CD4-positive, alpha-beta T cell treated with Interleukin-15 for 4 hours (primary cell): ENCODE measurements around the gene ABCG1.

Source experiments
- DNase-seq: peaks from one replicate; pipeline ENCODE4 v3.0.0-alpha.2; 2020; ENCODE audit warnings: low spot score

The ABCG1 gene

DNA sequence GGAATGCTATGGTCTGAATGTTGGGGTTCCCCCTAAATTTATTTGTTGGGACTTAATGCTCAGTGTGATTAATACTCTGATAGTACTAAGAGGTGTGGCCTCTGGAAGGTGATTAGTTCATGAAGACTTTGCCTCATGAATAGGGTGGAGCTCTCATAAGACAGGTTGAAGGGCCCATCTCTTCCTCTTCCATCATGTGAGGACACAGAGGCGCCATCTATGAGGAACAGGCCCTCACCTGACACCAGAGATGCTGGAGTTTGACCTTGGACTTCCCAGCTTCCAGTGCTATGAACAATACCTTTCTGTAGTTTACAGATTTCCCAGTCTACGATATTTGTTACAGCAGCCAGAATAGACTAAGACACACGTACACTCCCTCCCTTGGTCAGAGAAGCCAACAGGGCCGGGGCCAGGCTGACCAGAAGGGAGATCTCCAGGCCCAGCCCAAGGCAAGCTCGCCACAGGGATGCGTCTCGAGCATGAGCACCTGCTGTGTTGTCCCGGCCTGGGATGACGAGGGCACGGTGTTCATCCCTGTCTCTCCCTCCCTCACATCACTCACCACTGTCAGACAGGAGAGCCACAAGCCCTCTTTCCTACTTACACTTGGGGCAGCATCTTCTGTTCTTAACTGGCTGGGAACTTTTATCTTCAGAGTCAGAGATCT is 4.7 kb upstream of the ABCG1 start:
- DNase-seq: no peak

DNA sequence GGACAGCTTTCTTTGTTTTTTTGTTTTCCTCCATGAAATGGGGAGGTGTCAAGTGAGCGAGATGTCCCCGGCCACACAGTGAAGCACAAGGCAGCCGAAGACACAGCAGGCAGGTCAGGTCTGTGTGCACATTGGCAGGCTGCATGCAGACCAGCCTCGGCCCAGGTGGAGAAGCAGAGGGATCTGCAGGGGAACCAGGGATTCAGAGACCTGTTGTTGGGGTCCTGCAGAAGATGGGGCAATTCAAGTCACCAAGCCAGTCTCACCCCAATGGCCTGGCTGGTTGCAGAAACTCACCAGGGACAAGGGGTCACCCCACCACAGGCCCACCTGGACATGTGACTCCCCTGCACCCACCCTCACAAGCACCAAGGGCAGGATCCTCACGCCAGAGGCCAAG is 4.0 kb upstream of the ABCG1 start:
- DNase-seq: no peak

DNA sequence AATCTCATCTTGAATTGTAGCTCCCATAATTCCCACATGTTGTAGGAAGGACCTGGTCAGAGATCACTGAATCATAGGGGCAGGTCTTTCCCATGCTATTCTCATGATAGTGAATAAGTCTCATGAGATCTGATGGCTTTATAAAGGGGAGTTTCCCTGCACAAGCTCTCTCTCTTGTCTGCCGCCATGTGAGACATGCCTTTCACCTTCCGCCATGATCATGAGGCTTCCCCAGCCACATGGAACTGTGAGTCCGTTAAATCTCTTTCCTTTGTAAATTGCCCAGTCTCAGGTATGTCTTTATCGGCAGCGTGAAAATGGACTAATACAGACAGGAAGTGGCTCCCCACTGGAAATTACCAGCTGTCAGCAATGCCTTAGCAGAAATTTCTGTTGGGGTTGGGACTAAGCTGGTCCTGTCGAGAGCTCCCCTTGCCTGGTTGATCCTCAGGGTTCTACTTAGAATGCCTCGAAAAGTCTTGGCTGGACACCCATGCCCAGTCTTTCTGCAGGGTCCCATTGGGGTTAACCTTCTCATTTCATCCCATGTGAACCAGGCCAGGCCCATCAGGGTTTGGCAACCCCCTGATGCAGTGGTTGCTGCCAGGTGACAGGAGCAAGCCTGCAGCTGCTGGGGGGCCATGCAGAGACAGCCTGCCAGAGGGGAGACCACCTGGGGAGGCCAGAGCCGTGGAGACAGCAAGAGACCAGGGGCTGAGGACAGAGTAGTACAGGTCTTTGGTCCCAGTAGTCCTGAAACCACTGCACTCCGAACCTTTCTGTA is 2.8 kb upstream of the ABCG1 start:
- no peak for DNase-seq

DNA sequence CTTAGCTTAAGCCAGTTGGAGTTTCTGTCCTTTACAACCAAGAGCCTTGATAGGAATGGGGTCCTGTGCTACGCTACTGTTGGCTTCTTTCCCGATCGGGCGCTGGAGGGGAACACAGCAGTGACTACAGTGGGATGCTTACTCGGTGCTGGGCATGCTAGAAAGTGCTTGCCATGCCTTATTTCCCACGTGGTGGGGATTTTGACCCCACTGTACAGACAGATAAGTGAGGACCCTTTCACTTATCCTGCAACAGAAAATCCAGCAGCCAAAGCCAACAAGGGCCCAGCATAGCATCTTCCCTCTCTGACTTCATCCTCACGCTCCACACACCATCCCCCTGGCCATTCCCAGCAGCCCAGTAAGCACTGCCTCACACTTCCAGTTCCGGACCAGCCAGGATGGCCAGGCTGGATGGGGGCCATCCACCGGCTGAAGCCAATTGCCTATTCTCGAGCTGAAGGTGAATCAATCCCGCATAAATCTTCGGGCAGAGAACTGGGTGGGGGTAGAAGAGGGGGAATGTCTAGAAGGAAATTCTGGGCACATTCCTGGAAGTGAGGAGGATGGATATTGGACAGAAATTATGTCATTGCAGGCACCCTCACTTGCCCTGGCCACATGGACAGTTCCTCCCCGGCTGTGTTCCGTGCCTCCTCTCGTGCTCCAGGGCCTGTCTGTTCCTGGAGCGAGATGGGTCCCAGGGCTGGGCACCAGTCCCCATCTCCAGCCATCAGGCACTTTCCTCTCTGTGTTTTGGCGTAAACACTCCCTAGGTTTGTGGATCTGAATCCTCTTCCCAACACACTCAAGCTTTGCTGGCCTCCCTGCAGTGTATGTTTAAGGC is 2.0 kb upstream of the ABCG1 start:
- DNase-seq: no peak

DNA sequence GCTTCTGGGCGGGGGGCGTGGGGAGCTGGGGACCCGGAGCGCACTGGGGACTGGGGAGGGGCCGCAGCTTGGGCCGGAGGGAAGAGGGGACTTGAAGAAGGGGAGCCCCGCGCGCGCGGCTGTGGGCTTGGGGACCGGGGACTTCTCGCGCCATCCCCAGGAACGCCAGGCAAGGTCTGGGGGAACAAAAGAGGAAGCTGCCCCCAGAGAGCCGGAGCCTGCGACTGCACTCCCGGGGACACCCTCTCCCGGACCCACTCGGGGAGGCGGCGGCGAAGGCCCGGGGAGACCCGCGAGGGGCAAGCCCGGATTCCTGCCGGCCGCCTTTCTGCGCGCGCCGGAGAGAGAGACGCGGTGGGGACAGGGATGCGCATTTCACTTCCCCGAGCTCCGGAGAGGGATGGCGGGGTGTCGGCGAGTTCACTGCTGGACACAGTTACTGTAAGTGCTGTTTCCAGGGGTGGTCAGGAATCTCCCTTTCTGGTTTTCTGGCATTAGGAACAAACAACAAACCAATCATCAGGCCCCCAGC is 732 bp downstream of the ABCG1 start:
- no peak for DNase-seq

DNA sequence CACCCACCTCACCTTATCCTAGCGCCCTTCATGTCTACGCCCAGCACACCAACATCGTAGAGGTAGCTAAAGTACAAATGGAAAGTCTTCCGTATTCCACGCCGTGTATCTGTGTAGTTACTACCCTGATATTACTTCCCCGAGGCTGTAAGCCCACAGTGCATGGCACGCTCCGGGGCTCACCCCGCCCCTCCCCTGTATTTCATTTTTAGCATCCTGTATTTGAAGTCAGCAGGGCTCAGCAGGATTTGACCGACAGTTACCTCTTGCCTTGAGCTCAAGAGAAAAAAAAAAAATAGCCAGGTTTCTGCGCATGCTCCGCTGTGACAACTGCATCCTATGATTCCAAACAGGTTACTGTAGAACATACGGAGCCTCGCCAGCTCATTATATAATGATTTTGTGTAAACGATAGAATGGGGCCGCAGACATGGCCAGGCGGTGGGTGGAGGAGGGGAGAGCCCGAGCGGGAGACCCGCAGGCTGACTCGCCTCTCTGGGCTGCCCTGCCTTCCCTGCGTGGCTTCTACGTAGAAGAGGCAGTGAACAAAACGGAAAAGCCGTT is 1.3 kb downstream of the ABCG1 start:
- DNase-seq: peak; percentile 84

DNA sequence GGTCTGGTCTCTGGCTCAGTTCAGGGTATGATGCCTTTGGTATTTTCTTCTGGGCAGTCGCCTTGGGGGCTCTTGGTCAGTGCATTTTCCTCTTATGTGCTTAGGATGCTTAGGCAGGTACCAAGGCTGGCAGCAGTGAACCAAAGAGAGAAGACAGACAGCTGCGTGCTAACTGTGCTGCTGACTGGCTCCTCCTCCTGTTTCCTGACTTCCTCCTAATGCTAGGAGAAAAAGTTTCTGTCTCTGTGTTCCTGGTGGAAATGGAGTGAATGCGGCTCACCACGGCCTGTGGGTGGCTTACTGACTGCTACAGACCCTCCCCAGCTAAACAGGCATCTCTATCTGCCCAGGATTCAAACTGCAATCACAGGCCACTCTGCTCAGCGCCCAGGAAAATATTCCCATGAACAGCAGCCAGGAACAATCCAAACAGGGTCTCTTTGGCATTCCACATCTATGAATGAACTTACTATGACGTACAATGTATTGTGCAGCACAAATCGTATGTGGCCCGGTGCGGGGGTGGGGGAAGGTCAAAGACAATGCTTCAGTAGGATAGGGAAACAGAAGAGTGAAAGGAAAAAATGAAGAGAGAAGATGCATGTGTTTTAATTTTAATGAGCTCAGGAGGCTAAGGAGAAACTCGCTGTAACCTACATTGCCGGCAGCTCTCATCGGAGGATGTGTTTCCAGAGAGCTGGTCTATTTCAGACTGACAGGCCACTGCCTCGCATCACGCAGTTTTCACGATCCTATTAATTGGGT is 2.8 kb downstream of the ABCG1 start:
- DNase-seq: no peak

DNA sequence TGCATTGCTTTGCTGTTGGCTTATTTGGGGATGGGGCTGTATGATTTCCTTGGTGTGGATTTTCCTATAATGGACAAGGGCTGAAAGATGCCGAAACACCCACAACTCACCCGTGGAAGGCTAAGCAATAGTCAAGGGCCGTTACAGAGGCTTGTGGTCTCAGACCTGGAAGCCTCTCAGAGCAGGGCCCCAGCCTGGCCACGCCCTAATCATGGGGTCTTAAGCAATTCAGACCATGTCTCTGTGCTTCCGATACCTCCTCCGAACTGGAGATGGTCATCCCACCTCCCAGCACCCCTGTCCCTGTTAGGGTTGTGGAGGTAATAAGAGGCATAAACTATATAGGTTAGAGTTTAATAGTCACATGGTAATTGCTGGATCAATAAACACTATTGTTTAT is 3.4 kb downstream of the ABCG1 start:
- DNase-seq: no peak

DNA sequence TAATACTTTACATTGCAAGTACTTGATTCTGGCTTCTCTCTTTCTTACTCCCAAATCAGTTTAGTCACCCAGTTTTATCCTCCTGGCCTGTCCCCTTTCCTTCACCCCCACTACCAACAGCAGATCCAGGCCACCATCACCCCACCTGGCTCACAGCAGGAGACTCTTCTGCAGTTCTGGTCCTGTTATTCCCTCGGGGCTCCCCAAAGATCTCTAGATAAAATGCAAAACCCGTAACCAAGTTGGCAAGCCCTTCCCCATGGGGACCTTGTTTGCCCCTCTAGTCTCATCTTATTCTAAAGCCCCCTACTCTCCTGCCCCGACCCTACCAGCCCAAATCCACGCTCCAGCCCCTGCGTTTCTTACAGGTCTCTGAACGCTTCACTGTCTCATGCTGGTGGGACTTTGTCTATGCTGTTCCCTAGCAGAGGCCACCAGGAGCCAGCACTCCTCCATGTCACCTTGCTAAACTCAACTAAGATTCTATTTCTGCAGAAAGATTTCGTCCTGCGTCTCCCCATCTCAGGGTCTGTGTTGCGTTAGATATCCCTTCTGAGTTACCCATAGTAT is 4.0 kb downstream of the ABCG1 start:
- DNase-seq: no peak

DNA sequence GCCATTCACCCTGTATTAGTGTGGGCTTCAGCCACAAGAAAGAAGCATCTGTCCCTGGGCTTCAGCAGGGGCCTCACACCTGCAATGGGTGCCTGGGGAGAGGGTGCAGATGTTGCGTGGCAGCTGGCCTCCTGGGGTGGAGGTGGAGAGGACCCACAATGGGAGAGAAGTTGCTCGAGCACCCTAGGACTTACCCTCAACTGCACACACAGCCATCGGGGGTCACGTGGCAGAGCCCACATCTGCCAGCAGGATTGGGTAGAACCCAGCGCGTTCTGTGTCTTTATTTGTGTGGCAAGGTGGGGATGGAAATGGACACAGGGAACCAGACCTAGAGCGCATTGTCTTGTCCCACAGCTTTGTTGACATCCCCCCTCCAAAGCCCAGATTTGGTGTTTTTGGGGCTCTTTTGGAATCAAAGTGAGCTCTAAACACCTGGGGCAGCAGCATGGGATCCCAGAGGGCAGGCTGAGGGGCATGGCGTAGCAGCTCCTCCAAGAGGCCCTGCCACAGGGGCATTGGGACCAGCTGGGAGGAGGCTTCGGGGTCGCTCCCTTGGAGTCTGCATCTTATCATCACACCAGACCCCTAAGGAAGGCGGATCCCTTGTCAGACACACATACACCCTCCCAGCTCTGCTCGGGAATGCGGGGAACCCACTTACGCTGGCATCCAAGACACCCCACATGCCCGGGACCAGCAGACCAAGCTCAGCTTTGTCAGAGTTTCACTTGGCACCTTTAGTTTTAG is 5.1 kb downstream of the ABCG1 start:
- DNase-seq: no peak

DNA sequence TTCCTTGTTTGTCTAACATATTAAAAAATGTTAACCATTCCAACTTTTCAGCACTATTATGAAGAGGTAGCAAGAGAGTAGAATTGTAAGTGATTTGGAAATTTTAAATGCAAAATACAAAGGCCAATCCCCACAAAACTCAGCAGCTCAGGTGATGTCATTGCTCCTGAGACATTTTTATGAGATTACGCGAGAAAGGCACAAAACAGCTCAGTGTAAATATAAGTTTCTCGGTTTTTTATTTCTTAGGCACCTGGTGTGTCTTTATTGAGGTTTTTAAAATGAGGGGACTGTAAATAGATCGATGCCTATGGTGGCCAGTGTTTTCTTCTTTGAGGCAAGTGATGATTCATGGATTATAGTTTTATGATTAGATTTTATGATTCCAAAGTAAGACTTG is 6.1 kb downstream of the ABCG1 start:
- no peak for DNase-seq

DNA sequence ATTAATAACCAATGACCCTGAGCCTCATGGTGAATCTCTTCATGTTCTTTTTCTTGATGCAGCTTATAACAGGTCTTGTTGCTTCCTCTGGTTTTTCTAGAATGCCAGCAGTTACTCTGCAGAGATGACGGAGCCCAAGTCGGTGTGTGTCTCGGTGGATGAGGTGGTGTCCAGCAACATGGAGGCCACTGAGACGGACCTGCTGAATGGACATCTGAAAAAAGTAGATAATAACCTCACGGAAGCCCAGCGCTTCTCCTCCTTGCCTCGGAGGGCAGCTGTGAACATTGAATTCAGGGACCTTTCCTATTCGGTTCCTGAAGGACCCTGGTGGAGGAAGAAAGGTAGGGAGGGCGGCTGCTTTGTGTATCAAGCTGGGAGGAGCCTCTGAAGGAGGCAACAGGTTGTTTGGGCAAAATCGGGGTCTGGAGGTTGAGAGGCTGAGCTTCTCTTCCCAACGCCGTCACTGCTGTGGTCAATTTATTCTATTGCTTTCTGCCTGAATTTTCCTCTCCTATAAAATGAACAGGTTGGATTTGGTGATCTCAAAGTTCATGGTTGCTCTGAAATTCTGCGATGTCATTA is 6.7 kb downstream of the ABCG1 start:
- no peak for DNase-seq

DNA sequence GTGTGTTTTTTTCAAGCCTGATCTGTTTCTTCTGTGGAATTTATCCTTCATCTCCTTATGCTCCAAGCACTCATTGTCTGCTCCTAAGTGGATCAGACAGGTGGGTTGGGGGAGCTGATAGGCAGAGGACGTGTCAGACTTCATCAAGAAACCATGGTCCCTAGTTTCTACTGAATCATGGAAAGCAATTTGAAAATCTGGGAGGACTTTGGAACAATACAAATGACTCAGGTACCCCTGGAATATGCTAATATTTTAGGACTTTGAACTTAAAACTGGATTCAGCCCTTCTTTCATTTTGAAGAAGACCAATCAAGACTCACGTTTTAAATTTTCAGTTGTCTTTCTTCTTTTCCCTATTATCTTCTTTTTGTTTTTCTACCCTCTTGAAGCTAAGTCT is 7.7 kb downstream of the ABCG1 start:
- DNase-seq: no peak

DNA sequence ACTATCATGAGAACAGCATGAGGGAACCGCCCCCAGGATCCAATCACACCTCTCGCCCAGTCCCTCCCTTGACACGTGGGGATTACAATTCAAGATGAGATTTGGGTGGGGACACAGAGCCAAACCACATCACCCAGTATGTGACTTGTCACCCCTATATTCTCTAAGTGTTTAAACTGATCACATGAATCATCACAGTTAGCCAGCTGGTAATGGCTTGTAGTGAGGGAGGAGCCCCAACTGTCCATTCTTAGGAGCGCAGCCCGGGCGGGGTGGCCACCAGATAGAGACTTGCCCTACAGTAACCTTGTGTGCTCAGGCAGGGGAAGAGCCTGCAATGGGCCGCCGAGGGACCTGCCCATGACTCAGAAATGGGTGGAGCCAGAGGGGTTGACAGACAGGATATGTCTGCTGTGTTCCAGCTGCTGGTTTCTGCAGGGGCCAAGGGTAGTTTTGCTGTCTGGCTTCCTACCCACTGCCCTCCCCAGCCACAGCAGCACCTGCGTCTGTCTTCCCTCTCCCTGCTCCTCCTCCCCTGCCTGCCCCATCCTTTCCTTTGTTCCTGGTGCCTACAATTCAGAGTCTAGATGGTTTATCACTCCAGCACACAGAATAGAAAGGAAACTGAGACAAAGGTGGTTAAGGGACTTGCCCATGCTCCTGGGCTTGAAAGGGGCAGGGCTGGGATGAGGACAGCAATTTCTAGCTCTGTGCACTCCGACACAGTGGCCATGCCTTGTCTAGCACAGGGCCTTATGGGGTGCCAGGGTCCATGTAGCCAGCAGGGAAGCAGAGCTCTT is 9.2 kb downstream of the ABCG1 start:
- peak; percentile 98 for DNase-seq

DNA sequence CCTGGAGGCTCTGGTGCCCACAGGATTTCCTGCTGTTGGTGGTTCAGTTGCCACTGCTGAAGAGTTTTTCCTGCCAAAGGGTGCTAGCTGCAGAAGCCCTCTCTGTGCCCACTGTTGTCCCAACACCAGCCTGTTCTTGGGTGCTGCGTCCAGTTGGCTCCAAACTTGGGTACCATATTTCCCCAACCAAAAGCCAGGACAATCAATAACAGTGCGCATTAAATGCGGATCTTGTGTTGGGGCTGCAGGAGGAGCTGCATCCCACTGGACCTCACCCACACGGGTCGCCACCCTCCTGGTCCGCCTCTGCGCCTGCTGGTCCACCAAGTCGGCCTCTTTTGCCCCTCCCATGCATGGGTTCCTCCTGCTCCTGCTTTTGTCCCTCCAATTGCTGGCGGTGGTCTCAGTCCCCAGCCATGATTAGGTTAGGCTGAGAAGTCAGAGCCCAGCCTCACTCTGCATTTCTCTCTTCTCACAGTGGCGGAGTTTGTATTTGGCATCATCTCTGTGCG is 9.8 kb downstream of the ABCG1 start:
- DNase-seq: no peak

DNA sequence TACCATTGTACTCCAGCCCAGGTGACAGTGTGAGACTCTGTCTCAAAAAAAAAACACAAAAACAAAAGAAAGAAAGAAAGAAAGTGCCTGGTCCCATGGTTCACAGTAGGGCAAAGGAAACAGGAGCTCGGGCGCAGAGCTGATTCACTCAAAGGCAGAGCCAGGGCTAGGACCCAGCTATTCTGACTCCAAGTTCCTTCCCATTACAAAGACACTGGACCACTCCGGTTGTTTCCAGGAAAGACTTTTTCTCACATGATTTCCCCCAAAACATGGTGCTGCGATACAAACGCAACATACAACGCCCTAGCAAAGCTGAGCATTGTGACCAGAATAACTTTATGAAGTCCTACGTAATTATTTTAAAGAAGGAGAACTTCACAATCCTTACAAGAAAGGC is 10.7 kb downstream of the ABCG1 start:
- no peak for DNase-seq

DNA sequence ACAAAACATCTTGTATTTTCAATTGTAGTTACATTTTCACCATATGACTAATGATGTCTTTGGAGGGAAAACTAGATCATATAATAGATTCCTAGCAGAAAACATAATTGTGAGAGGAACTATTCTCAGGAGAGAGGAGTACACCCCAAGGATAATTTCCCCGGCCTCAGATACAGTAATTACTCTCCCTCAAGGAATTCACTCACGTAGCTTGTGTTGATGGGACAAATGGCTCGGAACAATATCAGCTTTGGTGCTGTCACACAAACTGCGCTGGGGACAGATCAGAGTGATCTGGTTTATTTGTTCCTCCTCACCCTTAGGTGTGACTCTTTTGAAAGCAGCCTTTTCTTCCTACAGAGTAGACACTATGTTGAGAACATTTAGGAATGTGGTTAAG is 11.2 kb downstream of the ABCG1 start:
- DNase-seq: no peak

DNA sequence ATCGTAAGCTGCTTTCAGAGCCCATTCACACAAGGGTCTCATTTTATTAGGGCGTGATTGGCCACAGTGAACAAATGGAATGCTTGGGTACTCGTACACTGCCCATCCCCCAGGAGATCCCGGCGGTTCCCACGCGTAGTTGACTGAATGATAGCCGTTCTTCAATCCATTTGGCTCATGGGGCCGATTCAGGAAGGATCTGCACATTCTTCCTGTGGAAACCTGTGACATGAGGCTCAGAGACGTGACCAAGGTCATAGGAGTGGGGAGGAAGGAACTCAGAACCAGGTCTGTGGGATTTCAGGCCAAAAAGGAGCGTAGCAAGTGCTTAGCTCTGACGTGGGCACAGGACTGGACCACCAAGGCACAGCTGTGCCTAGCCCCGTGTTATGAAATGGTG is 11.7 kb downstream of the ABCG1 start:
- DNase-seq: no peak

DNA sequence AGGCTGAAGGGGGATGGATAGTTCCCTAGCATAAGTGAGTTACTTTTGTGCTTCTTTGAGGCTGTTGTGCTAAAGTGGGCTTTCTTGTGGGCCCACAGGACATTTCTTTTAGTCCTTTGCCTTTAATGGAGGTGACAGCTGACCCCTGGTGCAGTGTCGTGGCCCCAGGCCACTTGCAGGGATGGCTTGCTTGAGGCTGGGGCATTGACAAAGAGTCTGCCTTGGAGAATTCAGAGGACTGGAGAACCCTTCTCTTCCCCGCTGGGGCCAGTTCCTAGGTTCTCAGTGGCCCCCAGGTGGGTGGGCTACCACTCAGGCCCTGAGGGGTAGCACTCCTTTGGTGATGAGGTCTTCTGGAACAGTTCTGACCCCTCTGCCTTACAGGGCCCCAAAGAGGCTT is 12.8 kb downstream of the ABCG1 start:
- DNase-seq: no peak
